Embryonic facial prominence (tissue), 1 donor: Measurements from ENCODE around the gene TOPORS.

Experiments
- DNase-seq: peaks from one replicate; pipeline ENCODE4 v3.0.0-alpha.2; 2016; ENCODE audit errors: extremely low spot score

Gene TOPORS

GRCh38 chr9:32503008-32503407, 49.4 kb downstream of the TOPORS start:
- DNase-seq: no peak

DNA sequence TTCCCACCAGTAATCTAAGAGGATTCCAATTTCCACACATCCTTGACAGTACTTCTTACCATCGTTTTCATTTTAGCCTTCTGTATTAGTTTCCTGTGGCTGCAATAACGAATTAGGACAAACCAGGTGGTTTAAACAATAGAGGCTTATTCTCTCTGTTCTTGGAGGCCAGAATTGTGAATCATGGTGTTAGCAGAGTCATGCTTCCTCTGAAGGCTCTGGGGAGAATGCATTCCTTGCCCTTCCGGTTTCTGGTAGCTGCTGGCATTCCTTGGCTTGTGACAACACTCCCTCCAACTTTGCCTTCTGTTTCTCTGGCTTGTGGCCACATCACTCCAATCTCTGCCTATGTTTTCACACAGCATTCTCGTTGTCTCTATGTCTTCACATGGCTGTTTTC, 49.9 kb downstream of the TOPORS start:
- no peak for DNase-seq

DNA sequence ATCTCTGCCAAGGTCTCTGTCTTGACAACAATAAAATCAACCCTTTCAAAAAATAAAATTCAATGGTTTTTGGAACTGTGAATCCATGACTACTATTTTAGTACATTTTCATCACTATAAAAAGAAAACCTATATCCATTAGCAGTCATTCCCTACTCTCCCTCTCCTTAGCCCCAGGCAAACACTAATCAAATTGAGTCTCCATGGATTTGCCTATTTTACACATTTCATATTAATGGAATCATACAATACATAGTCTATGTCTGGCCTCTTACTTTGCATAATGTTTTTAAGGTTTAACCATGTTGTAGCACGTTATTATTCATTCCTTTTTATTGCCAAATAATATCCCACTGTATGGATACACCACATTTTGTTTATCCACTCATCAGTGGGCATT, 50.5 kb downstream of the TOPORS start:
- no peak for DNase-seq

GRCh38 chr9:32500768-32501167, 51.6 kb downstream of the TOPORS start:
- no peak for DNase-seq

GRCh38 chr9:32497921-32498320, 54.5 kb downstream of the TOPORS start:
- no peak for DNase-seq

GRCh38 chr9:32490601-32491000, 61.8 kb downstream of the TOPORS start:
- no peak for DNase-seq
